ENCODE results near the gene ARFGAP2. TPM values are rescaled to one million over a fixed set of nuclear protein-coding genes. Genes with fewer than 3 reads are reported as not detected.
"Not testable (repeated sequence)": the region's sequence is repeated elsewhere in the genome, so short reads cannot be mapped to it uniquely, and the experiment has no call there.

The ARFGAP2 gene
- polyA plus RNA-seq, 1 donor from 2014 or later, result 213 TPM

GRCh38 chr11:47202576-47202975, 25.9 kb upstream of the ARFGAP2 start:
- Histone ChIP-seq H4K20me1 (ENCODE audit: insufficient read depth) (no peaks in the 10 kb centered on the region), H3K4me3 (ENCODE audit: low read length) (no peak overlapping the region), H3K79me2 (replicated peaks; ENCODE audit: insufficient read depth, low read length) (no peaks in the 10 kb centered on the region), H3K36me3 (ENCODE audit: insufficient read depth, low read length) (no peaks in the 10 kb centered on the region), H3K9ac (ENCODE audit: low read length) (no peak overlapping the region), H2AFZ (ENCODE audit: low read depth, low read length) (no peak overlapping the region), H3K9me3 (ENCODE audit: low read length) (no peaks in the 10 kb centered on the region), H3K27me3 (ENCODE audit: insufficient read depth, low read depth, low read length) (no peaks in the 10 kb centered on the region), H3K27ac (ENCODE audit: low read length) (no peak overlapping the region), H3F3A (ENCODE audit: insufficient read depth, low read length, poor library complexity, severe bottlenecking) (no peaks in the 10 kb centered on the region), H3K9me2 (ENCODE audit: insufficient read depth, low read length) (no peaks in the 10 kb centered on the region), H3K4me2 (ENCODE audit: low read length) (no peak overlapping the region)
- TF ChIP-seq RAD21 (conservative IDR thresholded peaks at IDR 0.05) (no peak), CTCF (IDR thresholded peaks at IDR 0.05; ENCODE audit: poor library complexity, severe bottlenecking) (no peak), POLR2AphosphoS5 (IDR thresholded peaks at IDR 0.05) (no peak), REST (IDR thresholded peaks at IDR 0.05; ENCODE audit: borderline replicate concordance) (no peak), MXI1 (conservative IDR thresholded peaks at IDR 0.05; ENCODE audit: poor library complexity, severe bottlenecking) (no peak), EZH2 (IDR thresholded peaks at IDR 0.05; ENCODE audit: borderline replicate concordance, insufficient read depth, low read length, poor library complexity, severe bottlenecking) (no peak), EP300 (conservative IDR thresholded peaks at IDR 0.05; ENCODE audit: poor library complexity, severe bottlenecking) (no peak), SMC3 (conservative IDR thresholded peaks at IDR 0.05; ENCODE audit: poor library complexity) (no peak), TAF1 (IDR thresholded peaks at IDR 0.05; ENCODE audit: low read depth) (no peak)

- no peak overlapping the region for H3K4me2 ChIP-seq (ENCODE audit: low read length)
- no peak overlapping the region for H3K27ac ChIP-seq (ENCODE audit: low read length)
- no peak overlapping the region for H2AFZ ChIP-seq (ENCODE audit: low read depth, low read length)
- no peaks in the 10 kb centered on the region for H3K36me3 ChIP-seq (ENCODE audit: insufficient read depth, low read length)
- H3K9me2 ChIP-seq (ENCODE audit: insufficient read depth, low read length), result no peaks in the 10 kb centered on the region
- H3K27me3 ChIP-seq (ENCODE audit: insufficient read depth, low read depth, low read length), result no peaks in the 10 kb centered on the region
- no peaks in the 10 kb centered on the region for H3K79me2 ChIP-seq (replicated peaks; ENCODE audit: insufficient read depth, low read length)
- TF ChIP-seq EZH2 (IDR thresholded peaks at IDR 0.05; ENCODE audit: borderline replicate concordance, insufficient read depth, low read length, poor library complexity, severe bottlenecking) (no peak), MXI1 (conservative IDR thresholded peaks at IDR 0.05; ENCODE audit: poor library complexity, severe bottlenecking) (no peak), TAF1 (IDR thresholded peaks at IDR 0.05; ENCODE audit: low read depth) (no peak), SMC3 (conservative IDR thresholded peaks at IDR 0.05; ENCODE audit: poor library complexity) (no peak), REST (IDR thresholded peaks at IDR 0.05; ENCODE audit: borderline replicate concordance) (no peak), CTCF (IDR thresholded peaks at IDR 0.05; ENCODE audit: poor library complexity, severe bottlenecking) (no peak), POLR2AphosphoS5 (IDR thresholded peaks at IDR 0.05) (no peak), EP300 (conservative IDR thresholded peaks at IDR 0.05; ENCODE audit: poor library complexity, severe bottlenecking) (no peak), RAD21 (conservative IDR thresholded peaks at IDR 0.05) (no peak)
- H3K4me3 ChIP-seq (ENCODE audit: low read length), result no peak overlapping the region
- no peaks in the 10 kb centered on the region for H3K9me3 ChIP-seq (ENCODE audit: low read length)
- no peaks in the 10 kb centered on the region for H4K20me1 ChIP-seq (ENCODE audit: insufficient read depth)
- no peaks in the 10 kb centered on the region for H3F3A ChIP-seq (ENCODE audit: insufficient read depth, low read length, poor library complexity, severe bottlenecking)
- H3K9ac ChIP-seq (ENCODE audit: low read length), result no peak overlapping the region
Observed at GRCh38 chr11:47201015-47201414, 24.3 kb upstream of the ARFGAP2 start.

- H4K20me1 ChIP-seq (ENCODE audit: insufficient read depth); H3K9me2 ChIP-seq (ENCODE audit: insufficient read depth, low read length); H3K4me3 ChIP-seq (ENCODE audit: low read length); H3F3A ChIP-seq (ENCODE audit: insufficient read depth, low read length, poor library complexity, severe bottlenecking); H3K9me3 ChIP-seq (ENCODE audit: low read length); H3K4me2 ChIP-seq (ENCODE audit: low read length); H2AFZ ChIP-seq (ENCODE audit: low read depth, low read length); H3K79me2 ChIP-seq (replicated peaks; ENCODE audit: insufficient read depth, low read length); H3K27me3 ChIP-seq (ENCODE audit: insufficient read depth, low read depth, low read length); H3K36me3 ChIP-seq (ENCODE audit: insufficient read depth, low read length); H3K9ac ChIP-seq (ENCODE audit: low read length); H3K27ac ChIP-seq (ENCODE audit: low read length): not testable (repeated sequence)
Observed at GRCh38 chr11:47198161-47198560, 21.5 kb upstream of the ARFGAP2 start.
